Caco-2 (cell line): ENCODE results near the gene GRIN1. TPM values are rescaled to one million over a fixed set of nuclear protein-coding genes. Genes with fewer than 3 reads are reported as not detected.
A peak's percentile ranks its signal among the peaks of the same experiment; 100 is the strongest.

ENCODE experiments used
- BruUV-seq: library from RNA; stranded (reverse); fragments of 400-500 nt; replicated peaks from 2 replicates; lab custom pipeline; 2021; lab: Mats Ljungman, UMichigan
- CTCF ChIA-PET: fragments of 300-600 bp; sonication (Branson Sonifier 250); formaldehyde crosslinking; loops from one replicate; lab custom pipeline; 2022; ENCODE audit warnings: antibody characterized with exemption; lab: Charles Lee
- POLR2A ChIA-PET: fragments of 300-600 bp; sonication (Branson Sonifier 250); formaldehyde crosslinking; loops from one replicate; lab custom pipeline; 2022; ENCODE audit warnings: antibody characterized with exemption; lab: Charles Lee
- DNase-seq, 2 experiments: peaks; one replicate each; pipeline versions ENCODE4 v3.0.0 to v3.0.0-alpha.2; 2020 to 2022
- H3K27me3 ChIP-seq: replicated peaks from 2 replicates; pipeline ENCODE4 v1.6.0; 2011; ENCODE audit warnings: low read length; ENCODE audit not compliant: control insufficient read depth, insufficient read depth
- H3K36me3 ChIP-seq: 2 replicates; pipeline ENCODE4 v1.5.1; 2011; ENCODE audit warnings: low read length; ENCODE audit not compliant: control insufficient read depth, insufficient read depth
- H3K4me1 ChIP-seq: fragments of 250-450 bp; sonication (Bioruptor Pico); 2 replicates; pipeline ENCODE4 v1.5.1; 2020; ENCODE audit warnings: mild to moderate bottlenecking
- H3K4me3 ChIP-seq: 2 replicates; pipeline ENCODE4 v1.5.1; 2011; ENCODE audit warnings: low read depth, mild to moderate bottlenecking, control low read depth, low read length
- H3K9me3 ChIP-seq: fragments of 250-450 bp; sonication (Bioruptor Pico); 2 replicates; pipeline ENCODE4 v1.5.1; 2020; ENCODE audit warnings: mild to moderate bottlenecking, moderate library complexity
- H3K27ac Mint-ChIP-seq: one replicate; pipeline ENCODE4 v1.8.0; 2022; ENCODE audit warnings: mixed read lengths; ENCODE audit not compliant: unreplicated experiment
- H3K27me3 Mint-ChIP-seq: one replicate; pipeline ENCODE4 v1.8.0; 2022; ENCODE audit warnings: mixed read lengths; ENCODE audit not compliant: insufficient read depth, unreplicated experiment
- H3K36me3 Mint-ChIP-seq: one replicate; pipeline ENCODE4 v1.8.0; 2022; ENCODE audit warnings: mild to moderate bottlenecking, mixed read lengths; ENCODE audit not compliant: insufficient read depth, unreplicated experiment
- H3K4me1 Mint-ChIP-seq: one replicate; pipeline ENCODE4 v1.8.0; 2022; ENCODE audit warnings: low read depth, mixed read lengths; ENCODE audit not compliant: unreplicated experiment
- H3K4me3 Mint-ChIP-seq: one replicate; pipeline ENCODE4 v1.8.0; 2022; ENCODE audit warnings: mild to moderate bottlenecking, moderate library complexity, mixed read lengths; ENCODE audit not compliant: unreplicated experiment
- H3K9me3 Mint-ChIP-seq: one replicate; pipeline ENCODE4 v1.8.0; 2022; ENCODE audit warnings: mixed read lengths; ENCODE audit not compliant: unreplicated experiment
- CTCF ChIP-seq, 2 experiments: fragments of 200-600 bp in 1 of 2; IDR thresholded peaks; 1 replicate in 1 of 2; 2 replicates in 1 of 2; pipeline versions ENCODE4 v1.5.1 to v1.8.0; 2011 to 2022; ENCODE audit warnings: antibody characterized with exemption in 1 of 2, control low read depth in 1 of 2, inconsistent platforms in 1 of 2, low read depth in 1 of 2, low read length in 1 of 2, mild to moderate bottlenecking in 1 of 2, moderate library complexity in 1 of 2; ENCODE audit not compliant: insufficient read depth in 1 of 2, severe bottlenecking in 1 of 2, unreplicated experiment in 1 of 2
- intact Hi-C: fragments of 100-400 bp; cut with micrococcal nuclease; formaldehyde crosslinking; loops from one replicate; pipeline ENCODE4 v1.10.0; 2022; ENCODE audit not compliant: unreplicated experiment
- total RNA-seq: library from RNA; stranded (reverse); gene quantifications from 2 replicates; pipeline ENCODE4 v1.2.3, GENCODE V29; 2022

The GRIN1 gene
- total RNA-seq, 1 experiment from 2014 or later = 3.7 TPM

GRCh38 chr9:137204731-137205125, 65.8 kb downstream of the GRIN1 start:
- intact Hi-C loops = loop anchor here (5.0 kb wide), 1 partner anchor 33 kb away; no protein-coding TSS in a partner anchor
- Histone ChIP-seq H3K27me3 (no peaks in the 10 kb centered on the region), H3K36me3 (no peaks in the 10 kb centered on the region; the same call in 1 of the 2 replicates), H3K9me3 (no peaks in the 10 kb centered on the region), H3K4me1 (peaks cover 19% of the 10 kb centered on the region), H3K4me3 (peak overlapping the region; percentile 89)
- no peaks in the 10 kb centered on the region for H3K27me3 Mint-ChIP-seq
- peaks cover 47% of the 10 kb centered on the region for H3K36me3 Mint-ChIP-seq
- ChIA-PET POLR2A (interaction anchor here (0.6 to 1.1 kb wide), 3 partner anchors 16 to 61 kb away, joined by 3 to 4 read pairs (median 3); no protein-coding TSS in a partner anchor), CTCF (no interaction called here)
- no peak for TF ChIP-seq CTCF (IDR thresholded peaks at IDR 0.05; ENCODE audit: insufficient read depth in 1 of 2, low read depth in 1 of 2, low read length in 1 of 2, severe bottlenecking in 1 of 2, unreplicated experiment in 1 of 2)
- no peaks in the 10 kb centered on the region for H3K9me3 Mint-ChIP-seq
- no peak for DNase-seq
- H3K27ac Mint-ChIP-seq = peak overlapping the region; percentile 94
- H3K4me3 Mint-ChIP-seq = peak overlapping the region; percentile 92
- no TSS peak for BruUV-seq
- H3K4me1 Mint-ChIP-seq = peaks cover 12% of the 10 kb centered on the region

GRCh38 chr9:137205126-137206069, 66.4 kb downstream of the GRIN1 start, which contains the start of the genes NDOR1 and TMEM203:
TSS of gene NDOR1 (plus strand) at chr9:137205700. CDS start at chr9:137205778, 78 bp downstream.
TSS of gene TMEM203 (minus strand) at chr9:137205648. CDS start at chr9:137205414, 234 bp downstream.
- DNase-seq = peak; percentile 88 to 91
- Histone ChIP-seq H3K27me3 (no peaks in the 10 kb centered on the region), H3K36me3 (no peaks in the 10 kb centered on the region; the same call in 1 of the 2 replicates), H3K9me3 (no peaks in the 10 kb centered on the region), H3K4me1 (peaks cover 19% of the 10 kb centered on the region), H3K4me3 (peak within 1 kb of the TSS; percentile 89)
- Mint-ChIP-seq H3K9me3 (no peaks in the 10 kb centered on the region), H3K27ac (peak within 1 kb of the TSS; percentile 94), H3K4me3 (peak within 1 kb of the TSS; percentile 92), H3K4me1 (peaks cover 12% of the 10 kb centered on the region), H3K36me3 (peaks cover 46% of the 10 kb centered on the region), H3K27me3 (no peaks in the 10 kb centered on the region)
- POLR2A ChIA-PET = interaction anchor here (0.6 to 1.1 kb wide), 4 partner anchors 13 to 61 kb away, joined by 3 to 4 read pairs (median 3); no protein-coding TSS in a partner anchor
- no peak for TF ChIP-seq CTCF (IDR thresholded peaks at IDR 0.05; ENCODE audit: insufficient read depth in 1 of 2, low read depth in 1 of 2, low read length in 1 of 2, severe bottlenecking in 1 of 2, unreplicated experiment in 1 of 2)
- CTCF ChIA-PET = no interaction called here
- no TSS peak for BruUV-seq
- intact Hi-C loops = no loop called here

- TF ChIP-seq CTCF (IDR thresholded peaks at IDR 0.05; ENCODE audit: insufficient read depth in 1 of 2, low read depth in 1 of 2, low read length in 1 of 2, severe bottlenecking in 1 of 2, unreplicated experiment in 1 of 2) = no peak
- peak overlapping the region; percentile 89; the same call in 1 of the 2 replicates for H3K4me3 ChIP-seq
Measured at GRCh38 chr9:137206602-137207001, 67.6 kb downstream of the GRIN1 start.

More at GRCh38 chr9:137206602-137207001, 67.6 kb downstream of the GRIN1 start:
- Mint-ChIP-seq H3K4me3 (peak overlapping the region; percentile 92), H3K36me3 (peaks cover 40% of the 10 kb centered on the region), H3K4me1 (peaks cover 12% of the 10 kb centered on the region), H3K27ac (peak overlapping the region; percentile 94), H3K27me3 (no peaks in the 10 kb centered on the region), H3K9me3 (no peaks in the 10 kb centered on the region)
- Histone ChIP-seq H3K4me1 (peaks cover 17% of the 10 kb centered on the region), H3K9me3 (no peaks in the 10 kb centered on the region), H3K27me3 (no peaks in the 10 kb centered on the region), H3K36me3 (no peaks in the 10 kb centered on the region; the same call in 1 of the 2 replicates)
- POLR2A ChIA-PET = no interaction called here
- BruUV-seq = no TSS peak
- DNase-seq = no peak
- CTCF ChIA-PET = no interaction called here
- intact Hi-C loops = no loop called here
